ENCODE results near the gene C9orf152.

GRCh38 chr9:110168486-110168885 lies 39.5 kb downstream of the C9orf152 start:
- no peak for TF ChIP-seq CTCF (optimal IDR thresholded peaks at IDR 0.05 in 1 of 3, IDR thresholded peaks at IDR 0.05 in 1 of 3, conservative IDR thresholded peaks at IDR 0.05 in 1 of 3; ENCODE audit: extremely low read depth in 1 of 3, insufficient read depth in 2 of 3, low read length in 3 of 3)
- no peak for TF ChIP-seq EZH2 (IDR thresholded peaks at IDR 0.05; ENCODE audit: low read length)

All from keratinocyte (primary cell).